GM23248 (cell line): ENCODE results near the gene HTR3B.

Source experiments
- EZH2 ChIP-seq: fragments of 200-600 bp; sonication (generic); IDR thresholded peaks from 2 replicates; pipeline ENCODE4 v1.6.1; 2018; ENCODE audit warnings: antibody characterized with exemption, mild to moderate bottlenecking; ENCODE audit not compliant: insufficient read depth, poor library complexity, severe bottlenecking
- EZH2phosphoT487 ChIP-seq: fragments of 200-600 bp; sonication (generic); IDR thresholded peaks from 2 replicates; pipeline ENCODE4 v1.6.1; 2018; ENCODE audit warnings: antibody characterized with exemption, moderate library complexity, mild to moderate bottlenecking, low read depth; ENCODE audit not compliant: insufficient read depth

DNA sequence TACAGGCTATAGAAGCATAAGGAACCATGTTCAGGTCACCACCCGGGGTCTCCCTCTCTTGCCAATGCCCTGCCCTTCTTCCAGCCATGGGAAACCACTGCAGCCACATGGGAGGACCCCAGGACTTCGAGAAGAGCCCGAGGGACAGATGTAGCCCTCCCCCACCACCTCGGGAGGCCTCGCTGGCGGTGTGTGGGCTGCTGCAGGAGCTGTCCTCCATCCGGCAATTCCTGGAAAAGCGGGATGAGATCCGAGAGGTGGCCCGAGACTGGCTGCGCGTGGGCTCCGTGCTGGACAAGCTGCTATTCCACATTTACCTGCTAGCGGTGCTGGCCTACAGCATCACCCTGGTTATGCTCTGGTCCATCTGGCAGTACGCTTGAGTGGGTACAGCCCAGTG is 84.8 kb downstream of the HTR3B start:
- TF ChIP-seq EZH2 = no peak
- no peak for TF ChIP-seq EZH2phosphoT487
